HL-60 (cell line): ENCODE data around the gene SIRT1.

Experiments used
- DNase-seq, 2 experiments: peaks; one replicate each; pipeline ENCODE4 v3.0.0-alpha.2; 2010 to 2020; ENCODE audit warnings: low read depth in 1 of 2, low spot score in 1 of 2
- H3K27ac ChIP-seq: fragments of 250-450 bp; sonication (Bioruptor Pico); replicated peaks from 2 replicates; pipeline ENCODE4 v1.5.1; 2020; ENCODE audit warnings: mild to moderate bottlenecking, moderate library complexity
- H3K27me3 ChIP-seq: fragments of 250-450 bp; sonication (Bioruptor Pico); 2 replicates; pipeline ENCODE4 v1.5.1; 2021; ENCODE audit warnings: mild to moderate bottlenecking, moderate library complexity; ENCODE audit not compliant: insufficient read depth, poor library complexity, severe bottlenecking
- H3K4me3 ChIP-seq: replicated peaks from 2 replicates; pipeline ENCODE4 v1.5.1; 2011; ENCODE audit warnings: mild to moderate bottlenecking, control low read depth, low read length; ENCODE audit not compliant: insufficient read depth
- GABPA ChIP-seq: IDR thresholded peaks from 2 replicates; pipeline ENCODE4 v1.6.1; 2012; ENCODE audit warnings: low read depth
- POLR2AphosphoS5 ChIP-seq: IDR thresholded peaks from 2 replicates; pipeline ENCODE4 v1.6.1; 2012; ENCODE audit warnings: low read depth
- SPI1 ChIP-seq: IDR thresholded peaks from 2 replicates; pipeline ENCODE4 v1.6.1; 2012; ENCODE audit warnings: low read depth, mild to moderate bottlenecking, borderline replicate concordance
- TF ChIP-seq, protein P1 (sequence below): IDR thresholded peaks from 2 replicates; pipeline ENCODE4 v1.6.1; 2012; ENCODE audit warnings: low read depth; ENCODE audit not compliant: insufficient replicate concordance
- TF ChIP-seq, protein P2 (sequence below): IDR thresholded peaks from one replicate; pipeline ENCODE4 v1.5.1; 2011; ENCODE audit warnings: low read length, control low read depth, inconsistent platforms; ENCODE audit not compliant: insufficient read depth

Gene SIRT1

DNA sequence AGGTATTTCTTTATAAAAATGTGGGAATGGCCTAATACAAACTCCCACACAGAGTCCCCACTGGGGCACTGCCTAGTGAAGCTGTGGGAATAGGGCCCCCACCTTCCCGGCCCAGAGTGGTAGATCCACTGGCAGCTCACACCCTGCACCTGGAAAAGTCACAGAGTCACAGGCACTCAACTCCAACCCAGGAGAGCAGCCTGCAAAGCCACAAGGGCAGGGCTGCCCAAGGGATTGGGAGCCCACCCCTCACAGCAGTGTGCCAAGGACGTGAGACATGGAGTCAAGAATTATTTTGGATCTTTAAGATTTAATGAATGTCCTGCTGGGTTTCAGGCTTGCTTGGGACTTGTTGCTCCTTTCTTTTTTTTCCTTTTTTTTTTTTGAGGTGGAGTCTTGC, 41.2 kb upstream of the SIRT1 start:
- H3K27ac ChIP-seq: no peak overlapping the region
- TF ChIP-seq, protein P1, sequence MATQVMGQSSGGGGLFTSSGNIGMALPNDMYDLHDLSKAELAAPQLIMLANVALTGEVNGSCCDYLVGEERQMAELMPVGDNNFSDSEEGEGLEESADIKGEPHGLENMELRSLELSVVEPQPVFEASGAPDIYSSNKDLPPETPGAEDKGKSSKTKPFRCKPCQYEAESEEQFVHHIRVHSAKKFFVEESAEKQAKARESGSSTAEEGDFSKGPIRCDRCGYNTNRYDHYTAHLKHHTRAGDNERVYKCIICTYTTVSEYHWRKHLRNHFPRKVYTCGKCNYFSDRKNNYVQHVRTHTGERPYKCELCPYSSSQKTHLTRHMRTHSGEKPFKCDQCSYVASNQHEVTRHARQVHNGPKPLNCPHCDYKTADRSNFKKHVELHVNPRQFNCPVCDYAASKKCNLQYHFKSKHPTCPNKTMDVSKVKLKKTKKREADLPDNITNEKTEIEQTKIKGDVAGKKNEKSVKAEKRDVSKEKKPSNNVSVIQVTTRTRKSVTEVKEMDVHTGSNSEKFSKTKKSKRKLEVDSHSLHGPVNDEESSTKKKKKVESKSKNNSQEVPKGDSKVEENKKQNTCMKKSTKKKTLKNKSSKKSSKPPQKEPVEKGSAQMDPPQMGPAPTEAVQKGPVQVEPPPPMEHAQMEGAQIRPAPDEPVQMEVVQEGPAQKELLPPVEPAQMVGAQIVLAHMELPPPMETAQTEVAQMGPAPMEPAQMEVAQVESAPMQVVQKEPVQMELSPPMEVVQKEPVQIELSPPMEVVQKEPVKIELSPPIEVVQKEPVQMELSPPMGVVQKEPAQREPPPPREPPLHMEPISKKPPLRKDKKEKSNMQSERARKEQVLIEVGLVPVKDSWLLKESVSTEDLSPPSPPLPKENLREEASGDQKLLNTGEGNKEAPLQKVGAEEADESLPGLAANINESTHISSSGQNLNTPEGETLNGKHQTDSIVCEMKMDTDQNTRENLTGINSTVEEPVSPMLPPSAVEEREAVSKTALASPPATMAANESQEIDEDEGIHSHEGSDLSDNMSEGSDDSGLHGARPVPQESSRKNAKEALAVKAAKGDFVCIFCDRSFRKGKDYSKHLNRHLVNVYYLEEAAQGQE: no peak
- TF ChIP-seq, protein P2, sequence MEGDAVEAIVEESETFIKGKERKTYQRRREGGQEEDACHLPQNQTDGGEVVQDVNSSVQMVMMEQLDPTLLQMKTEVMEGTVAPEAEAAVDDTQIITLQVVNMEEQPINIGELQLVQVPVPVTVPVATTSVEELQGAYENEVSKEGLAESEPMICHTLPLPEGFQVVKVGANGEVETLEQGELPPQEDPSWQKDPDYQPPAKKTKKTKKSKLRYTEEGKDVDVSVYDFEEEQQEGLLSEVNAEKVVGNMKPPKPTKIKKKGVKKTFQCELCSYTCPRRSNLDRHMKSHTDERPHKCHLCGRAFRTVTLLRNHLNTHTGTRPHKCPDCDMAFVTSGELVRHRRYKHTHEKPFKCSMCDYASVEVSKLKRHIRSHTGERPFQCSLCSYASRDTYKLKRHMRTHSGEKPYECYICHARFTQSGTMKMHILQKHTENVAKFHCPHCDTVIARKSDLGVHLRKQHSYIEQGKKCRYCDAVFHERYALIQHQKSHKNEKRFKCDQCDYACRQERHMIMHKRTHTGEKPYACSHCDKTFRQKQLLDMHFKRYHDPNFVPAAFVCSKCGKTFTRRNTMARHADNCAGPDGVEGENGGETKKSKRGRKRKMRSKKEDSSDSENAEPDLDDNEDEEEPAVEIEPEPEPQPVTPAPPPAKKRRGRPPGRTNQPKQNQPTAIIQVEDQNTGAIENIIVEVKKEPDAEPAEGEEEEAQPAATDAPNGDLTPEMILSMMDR: no peak
- TF ChIP-seq SPI1: no peak
- TF ChIP-seq POLR2AphosphoS5: no peak
- no peak for TF ChIP-seq GABPA
- DNase-seq: no peak
- no peak overlapping the region for H3K4me3 ChIP-seq
- no peaks in the 10 kb centered on the region for H3K27me3 ChIP-seq

DNA sequence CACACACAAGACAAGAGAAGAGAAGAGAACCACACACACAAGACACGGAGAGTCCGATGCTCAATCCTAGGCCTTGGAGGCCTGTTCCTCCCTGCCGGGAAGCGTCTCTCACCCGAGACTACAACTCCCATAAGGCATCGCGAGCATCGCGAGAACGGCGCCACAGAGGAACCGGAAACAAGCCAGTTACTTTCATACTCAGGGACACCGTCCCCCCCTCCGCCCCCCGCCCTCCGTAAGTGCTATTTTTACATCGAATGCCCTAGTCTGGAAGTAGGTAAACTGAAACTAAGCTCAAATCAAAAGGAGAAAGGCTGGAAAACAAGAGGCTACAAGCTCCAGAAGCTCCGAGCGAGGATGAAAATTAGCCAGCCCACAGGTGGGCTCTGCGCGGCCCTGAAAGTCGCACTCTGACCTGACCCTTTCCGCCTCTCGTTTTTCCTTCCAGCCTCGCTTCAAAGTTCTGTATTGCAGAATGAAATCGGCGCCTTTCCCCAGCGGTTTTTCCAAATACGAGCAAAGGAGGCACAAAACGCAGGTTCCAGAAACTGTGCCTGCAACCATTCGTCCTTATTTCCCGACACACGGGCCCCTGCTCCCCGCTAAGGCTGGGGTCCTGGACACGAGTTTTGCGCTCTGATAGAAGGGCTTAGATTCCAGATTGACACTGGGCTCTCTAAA, 35.0 kb upstream of the SIRT1 start:
- TF ChIP-seq, protein P2: no peak
- TF ChIP-seq, protein P1: peak; percentile 24
- TF ChIP-seq SPI1: peak; percentile 80
- TF ChIP-seq GABPA: peak; percentile 86
- TF ChIP-seq POLR2AphosphoS5: peak; percentile 77
- Histone ChIP-seq H3K4me3 (peak overlapping the region; percentile 64), H3K27ac (peak overlapping the region; percentile 81), H3K27me3 (no peaks in the 10 kb centered on the region)
- peak; percentile 90 to 97 for DNase-seq

DNA sequence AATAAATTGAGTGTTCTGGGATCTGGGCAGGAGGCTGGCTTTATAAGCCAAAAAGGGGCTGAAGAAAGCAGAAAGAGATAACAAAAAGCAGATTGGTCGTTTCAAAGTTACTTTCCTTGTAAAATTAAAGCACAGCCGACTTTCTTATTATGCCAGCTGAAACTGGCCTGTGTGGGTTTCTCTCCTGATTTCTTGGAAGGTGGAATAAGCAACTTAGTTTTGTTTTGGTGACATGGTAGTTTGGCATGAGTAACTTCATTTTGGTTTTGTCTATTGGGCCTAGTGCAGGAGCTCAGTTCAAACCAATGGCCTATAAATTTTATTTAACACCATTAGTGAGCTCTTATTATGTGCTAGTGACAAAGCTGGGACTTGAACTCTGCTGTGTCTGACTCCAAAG, 33.3 kb upstream of the SIRT1 start:
- TF ChIP-seq, protein P2: no peak
- TF ChIP-seq GABPA (no peak), POLR2AphosphoS5 (no peak), SPI1 (no peak)
- TF ChIP-seq, protein P1: no peak
- no peaks in the 10 kb centered on the region for H3K27me3 ChIP-seq
- DNase-seq: no peak
- no peak overlapping the region for H3K27ac ChIP-seq
- H3K4me3 ChIP-seq: no peak overlapping the region
